Measurements from ENCODE around the gene DCAF15. TPM values are rescaled to one million over a fixed set of nuclear protein-coding genes. Genes with fewer than 3 reads are reported as not detected.
A peak's percentile ranks its signal among the peaks of the same experiment; 100 is the strongest.
"Not testable (repeated sequence)": the region's sequence is repeated elsewhere in the genome, so short reads cannot be mapped to it uniquely, and the experiment has no call there.

The DCAF15 gene
- total RNA-seq, result 30.0 TPM

GRCh38 chr19:13952154-13952930 lies at the start of gene DCAF15:
DCAF15 (plus strand) TSS chr19:13952509; CDS start chr19:13952513, 4 bp downstream.
- peak; percentile 100 for DNase-seq (ENCODE audit: low spot score)

- DNase-seq (ENCODE audit: low spot score), result no peak
Measured at GRCh38 chr19:13902993-13903555, 49.2 kb upstream of the DCAF15 start.

GRCh38 chr19:13905634-13906520 lies 46.4 kb upstream of the DCAF15 start, which contains the start of the genes BRME1 and CC2D1A:
BRME1 (minus strand) TSS chr19:13906117; CDS start chr19:13904892, 1,225 bp downstream.
CC2D1A (plus strand) TSS chr19:13906201; CDS start chr19:13906442, 241 bp downstream.
- peak; percentile 93 for DNase-seq (ENCODE audit: low spot score)

GRCh38 chr19:13906521-13906904 lies 45.8 kb upstream of the DCAF15 start:
- no peak for DNase-seq (ENCODE audit: low spot score)

- no peak for DNase-seq (ENCODE audit: low spot score)
Measured at GRCh38 chr19:13906910-13907309, 45.4 kb upstream of the DCAF15 start.

- DNase-seq (ENCODE audit: low spot score), result no peak
Measured at GRCh38 chr19:13908674-13909073, 43.6 kb upstream of the DCAF15 start.

GRCh38 chr19:13909430-13909829 lies 42.9 kb upstream of the DCAF15 start:
- DNase-seq (ENCODE audit: low spot score), result no peak

- DNase-seq (ENCODE audit: low spot score), result no peak
Measured at GRCh38 chr19:13913352-13913751, 39.0 kb upstream of the DCAF15 start.

- no peak for DNase-seq (ENCODE audit: low spot score)
Measured at GRCh38 chr19:13914777-13915176, 37.5 kb upstream of the DCAF15 start.

- no peak for DNase-seq (ENCODE audit: low spot score)
Measured at GRCh38 chr19:13917888-13918406, 34.4 kb upstream of the DCAF15 start.

GRCh38 chr19:13918726-13919411 lies 33.4 kb upstream of the DCAF15 start:
- no peak for DNase-seq (ENCODE audit: low spot score)

- DNase-seq (ENCODE audit: low spot score), result no peak
Measured at GRCh38 chr19:13920524-13920923, 31.8 kb upstream of the DCAF15 start.

- DNase-seq (ENCODE audit: low spot score), result no peak
Measured at GRCh38 chr19:13920940-13921747, 31.2 kb upstream of the DCAF15 start.

- DNase-seq (ENCODE audit: low spot score), result not testable (repeated sequence)
Measured at GRCh38 chr19:13922118-13922517, 30.2 kb upstream of the DCAF15 start.

GRCh38 chr19:13923194-13923987 lies 28.9 kb upstream of the DCAF15 start:
- DNase-seq (ENCODE audit: low spot score), result no peak

GRCh38 chr19:13926010-13926409 lies 26.3 kb upstream of the DCAF15 start:
- DNase-seq (ENCODE audit: low spot score), result no peak

- DNase-seq (ENCODE audit: low spot score), result no peak
Measured at GRCh38 chr19:13926715-13927114, 25.6 kb upstream of the DCAF15 start.

- DNase-seq (ENCODE audit: low spot score), result no peak
Measured at GRCh38 chr19:13929340-13929739, 23.0 kb upstream of the DCAF15 start.

GRCh38 chr19:13929956-13930355 lies 22.4 kb upstream of the DCAF15 start:
- no peak for DNase-seq (ENCODE audit: low spot score)

GRCh38 chr19:13930402-13930801 lies 21.9 kb upstream of the DCAF15 start:
- DNase-seq (ENCODE audit: low spot score), result no peak

All from ureter (tissue), 1 donor.